Mesothelial cell of epicardium (in vitro differentiated cells): ENCODE measurements around the gene GRPEL1. TPM values are rescaled to one million over a fixed set of nuclear protein-coding genes. Genes with fewer than 3 reads are reported as not detected.

Experiments used
- DNase-seq, 2 experiments: peaks; one replicate each; pipeline ENCODE4 v3.0.0; 2021; ENCODE audit warnings: low spot score in 2 of 2; ENCODE audit not compliant: unreplicated experiment in 2 of 2
- H3K27ac Mint-ChIP-seq: 2 replicates; pipeline ENCODE4 v1.8.0; 2021; ENCODE audit warnings: mixed read lengths
- H3K27me3 Mint-ChIP-seq: 2 replicates; pipeline ENCODE4 v1.8.0; 2021; ENCODE audit warnings: low read depth, mixed read lengths
- H3K36me3 Mint-ChIP-seq: 2 replicates; pipeline ENCODE4 v1.8.0; 2021; ENCODE audit warnings: mixed read lengths
- H3K4me1 Mint-ChIP-seq: 2 replicates; pipeline ENCODE4 v1.8.0; 2021; ENCODE audit warnings: mixed read lengths
- H3K4me3 Mint-ChIP-seq: 2 replicates; pipeline ENCODE4 v1.8.0; 2021; ENCODE audit warnings: mild to moderate bottlenecking, moderate library complexity, mixed read lengths
- H3K9me3 Mint-ChIP-seq: 2 replicates; pipeline ENCODE4 v1.8.0; 2021; ENCODE audit warnings: mixed read lengths
- total RNA-seq: library from RNA; stranded (reverse); gene quantifications from 3 replicates; pipeline ENCODE4 v1.2.1, GENCODE V29; 2021
- TF ChIP-seq, protein P1 (sequence below): fragments of 200-600 bp; sonication (generic); IDR thresholded peaks from one replicate; pipeline ENCODE4 v1.5.0; 2021; ENCODE audit warnings: antibody characterized with exemption; ENCODE audit not compliant: unreplicated experiment

Gene GRPEL1
- total RNA-seq, 1 donor from 2014 or later = 17.3 TPM

GRCh38 chr4:7034262-7035081, 33.4 kb downstream of the GRPEL1 start:
- Mint-ChIP-seq H3K36me3 (peaks cover 16% of the 10 kb centered on the region), H3K4me3 (no peak overlapping the region), H3K27me3 (no peaks in the 10 kb centered on the region), H3K4me1 (peaks cover 2% of the 10 kb centered on the region), H3K27ac (no peak overlapping the region), H3K9me3 (no peaks in the 10 kb centered on the region)
- DNase-seq = no peak
- TF ChIP-seq, protein P1, sequence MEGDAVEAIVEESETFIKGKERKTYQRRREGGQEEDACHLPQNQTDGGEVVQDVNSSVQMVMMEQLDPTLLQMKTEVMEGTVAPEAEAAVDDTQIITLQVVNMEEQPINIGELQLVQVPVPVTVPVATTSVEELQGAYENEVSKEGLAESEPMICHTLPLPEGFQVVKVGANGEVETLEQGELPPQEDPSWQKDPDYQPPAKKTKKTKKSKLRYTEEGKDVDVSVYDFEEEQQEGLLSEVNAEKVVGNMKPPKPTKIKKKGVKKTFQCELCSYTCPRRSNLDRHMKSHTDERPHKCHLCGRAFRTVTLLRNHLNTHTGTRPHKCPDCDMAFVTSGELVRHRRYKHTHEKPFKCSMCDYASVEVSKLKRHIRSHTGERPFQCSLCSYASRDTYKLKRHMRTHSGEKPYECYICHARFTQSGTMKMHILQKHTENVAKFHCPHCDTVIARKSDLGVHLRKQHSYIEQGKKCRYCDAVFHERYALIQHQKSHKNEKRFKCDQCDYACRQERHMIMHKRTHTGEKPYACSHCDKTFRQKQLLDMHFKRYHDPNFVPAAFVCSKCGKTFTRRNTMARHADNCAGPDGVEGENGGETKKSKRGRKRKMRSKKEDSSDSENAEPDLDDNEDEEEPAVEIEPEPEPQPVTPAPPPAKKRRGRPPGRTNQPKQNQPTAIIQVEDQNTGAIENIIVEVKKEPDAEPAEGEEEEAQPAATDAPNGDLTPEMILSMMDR = no peak

DNA sequence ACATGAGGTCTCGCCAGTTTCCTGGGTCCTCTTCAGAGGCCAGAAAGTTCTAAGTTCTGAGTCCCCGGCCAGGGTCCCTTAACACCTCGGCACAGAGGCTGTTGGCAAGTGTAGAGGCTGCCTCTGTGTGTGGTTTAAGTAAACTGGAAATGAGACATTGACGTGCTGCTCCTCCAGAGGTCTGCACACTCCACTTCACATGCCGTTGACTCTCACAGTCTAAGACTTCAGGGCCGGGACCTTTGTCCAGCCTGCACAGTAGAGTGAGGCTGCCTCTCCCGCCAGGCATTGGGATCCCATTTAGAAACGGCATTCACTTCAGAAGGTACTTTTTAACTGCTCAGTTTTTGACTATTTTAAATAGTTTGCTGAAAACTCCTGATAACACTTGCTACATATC, 35.3 kb downstream of the GRPEL1 start:
- no peaks in the 10 kb centered on the region for H3K27me3 Mint-ChIP-seq
- TF ChIP-seq, protein P1 = no peak
- DNase-seq = no peak
- H3K4me1 Mint-ChIP-seq = peaks cover 2% of the 10 kb centered on the region
- peaks cover 21% of the 10 kb centered on the region for H3K36me3 Mint-ChIP-seq
- no peaks in the 10 kb centered on the region for H3K9me3 Mint-ChIP-seq
- H3K4me3 Mint-ChIP-seq = no peak overlapping the region
- no peak overlapping the region for H3K27ac Mint-ChIP-seq

DNA sequence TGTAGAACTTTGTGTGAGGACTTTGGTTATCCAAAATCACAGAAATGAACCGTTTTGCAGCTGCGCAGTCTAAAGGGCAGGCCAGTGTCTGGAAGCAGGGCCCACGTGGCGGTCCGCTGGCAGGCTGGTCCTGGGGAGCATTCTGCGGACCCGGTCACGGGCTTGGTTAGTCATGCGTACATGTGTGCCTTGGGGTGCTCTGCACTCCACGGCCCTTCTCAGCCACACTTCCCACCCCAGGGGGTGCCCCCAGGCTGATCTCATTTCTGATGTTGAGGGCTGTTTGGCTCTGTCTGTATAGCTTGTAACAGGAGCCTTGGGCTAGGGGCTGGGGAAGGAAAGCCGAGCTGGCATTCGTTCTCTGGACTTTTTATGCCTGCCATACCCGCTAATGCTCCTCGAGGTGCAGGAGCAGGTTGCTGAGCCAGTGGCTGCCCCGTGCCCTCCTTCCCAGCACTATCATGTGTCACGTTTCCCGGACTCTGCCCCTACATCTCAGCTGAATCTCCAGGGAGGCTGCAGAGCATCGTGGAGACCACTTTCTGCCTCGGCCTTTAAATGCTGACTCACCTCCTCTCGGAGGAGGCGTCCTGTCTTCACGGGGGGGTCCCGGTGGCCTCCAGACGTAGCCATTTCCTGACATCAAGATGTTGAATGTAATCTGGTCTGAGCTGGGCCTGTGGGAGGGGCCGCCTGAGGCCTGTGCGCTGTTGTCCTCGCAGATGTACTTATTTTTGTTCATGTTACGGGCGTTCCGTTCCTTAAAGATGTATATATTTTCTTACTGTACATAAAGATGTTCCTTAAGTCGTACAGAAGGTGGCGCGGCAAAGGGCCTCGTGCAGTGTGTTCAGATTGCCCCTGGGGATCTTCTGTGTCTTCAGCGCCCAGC, 36.1 kb downstream of the GRPEL1 start:
- Mint-ChIP-seq H3K4me1 (no peaks in the 10 kb centered on the region), H3K9me3 (no peaks in the 10 kb centered on the region), H3K27ac (no peak overlapping the region), H3K36me3 (peaks cover 26% of the 10 kb centered on the region), H3K4me3 (no peak overlapping the region), H3K27me3 (no peaks in the 10 kb centered on the region)
- TF ChIP-seq, protein P1 = no peak
- DNase-seq = no peak

GRCh38 chr4:7030856-7031255, 37.0 kb downstream of the GRPEL1 start:
- peaks cover 32% of the 10 kb centered on the region for H3K36me3 Mint-ChIP-seq
- no peaks in the 10 kb centered on the region for H3K4me1 Mint-ChIP-seq
- no peaks in the 10 kb centered on the region for H3K9me3 Mint-ChIP-seq
- H3K4me3 Mint-ChIP-seq = no peak overlapping the region
- no peak for DNase-seq
- no peak overlapping the region for H3K27ac Mint-ChIP-seq
- TF ChIP-seq, protein P1 = no peak
- H3K27me3 Mint-ChIP-seq = no peaks in the 10 kb centered on the region

- no peaks in the 10 kb centered on the region for H3K9me3 Mint-ChIP-seq
- TF ChIP-seq, protein P1 = no peak
- no peak overlapping the region for H3K27ac Mint-ChIP-seq
- no peak overlapping the region for H3K4me3 Mint-ChIP-seq
- no peaks in the 10 kb centered on the region for H3K4me1 Mint-ChIP-seq
- no peak for DNase-seq
- H3K27me3 Mint-ChIP-seq = no peaks in the 10 kb centered on the region
- H3K36me3 Mint-ChIP-seq = peaks cover 33% of the 10 kb centered on the region
These were observed 37.9 kb downstream of the GRPEL1 start for GRCh38 chr4:7029921-7030320.
